ENCODE data around the gene TRHDE. TPM values are rescaled to one million over a fixed set of nuclear protein-coding genes. Genes with fewer than 3 reads are reported as not detected.

Gene TRHDE
- total RNA-seq, 4 donors from 2014 or later, result 0.05 to 0.81 (median 0.40) TPM

DNA sequence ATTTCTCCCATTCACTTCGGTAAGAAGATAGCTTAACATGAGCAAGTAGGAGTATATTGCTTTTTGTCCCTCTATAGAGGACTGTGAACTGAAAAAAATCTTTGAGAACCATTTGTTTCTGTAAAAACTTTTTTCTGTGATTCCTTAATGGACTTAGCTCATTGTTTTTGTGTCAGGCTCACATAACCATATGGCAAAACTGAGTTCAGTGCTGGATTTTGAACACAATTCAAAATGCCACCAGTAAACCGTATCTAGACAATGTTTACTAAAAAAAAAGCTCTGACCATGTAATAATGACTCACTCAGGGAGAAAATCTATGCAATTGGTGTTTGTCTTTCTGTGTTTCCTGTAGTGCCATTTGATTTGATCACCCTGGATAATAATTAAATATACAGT is 5.2 kb downstream of the TRHDE start:
- intact Hi-C loops (cut with DNase I), result no loop called here

DNA sequence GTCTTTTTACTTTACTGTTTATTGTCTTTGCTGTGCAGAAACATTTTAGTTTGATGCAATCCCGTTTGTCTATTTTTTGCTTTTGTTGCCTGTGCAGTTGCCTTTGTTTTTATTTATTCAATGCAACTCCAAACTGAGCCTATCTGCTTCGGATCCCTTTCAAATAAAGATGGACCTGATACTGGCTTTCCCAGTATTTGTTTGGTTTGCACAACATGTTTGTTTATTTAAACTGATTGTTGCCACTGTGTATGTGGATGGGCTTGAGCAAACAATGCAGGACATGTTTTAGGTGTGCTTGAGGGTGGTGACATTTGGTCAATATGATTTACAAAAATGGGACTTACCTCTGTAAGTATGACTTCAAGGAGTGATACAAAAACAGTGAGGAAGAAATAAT is 6.7 kb downstream of the TRHDE start:
- no peak for DNase-seq

More for the DNA sequence above, 5.2 kb downstream of the TRHDE start:
- no peak overlapping the region for H3K27ac ChIP-seq
- no peaks in the 10 kb centered on the region for H3K36me3 ChIP-seq
- no peaks in the 10 kb centered on the region for H3K9me3 ChIP-seq
- peaks cover 9% of the 10 kb centered on the region for H3K27me3 ChIP-seq
- H3K4me3 ChIP-seq (replicated peaks in 1 of 3), result no peak overlapping the region
- no peak for DNase-seq
- H3K4me1 ChIP-seq, result peaks cover 13 to 15% of the 10 kb centered on the region in 2 donors
- WGBS, 2 donors, result 74 to 75% methylated on average over 2 of the region's 2 CpGs
- TF ChIP-seq, protein P1, sequence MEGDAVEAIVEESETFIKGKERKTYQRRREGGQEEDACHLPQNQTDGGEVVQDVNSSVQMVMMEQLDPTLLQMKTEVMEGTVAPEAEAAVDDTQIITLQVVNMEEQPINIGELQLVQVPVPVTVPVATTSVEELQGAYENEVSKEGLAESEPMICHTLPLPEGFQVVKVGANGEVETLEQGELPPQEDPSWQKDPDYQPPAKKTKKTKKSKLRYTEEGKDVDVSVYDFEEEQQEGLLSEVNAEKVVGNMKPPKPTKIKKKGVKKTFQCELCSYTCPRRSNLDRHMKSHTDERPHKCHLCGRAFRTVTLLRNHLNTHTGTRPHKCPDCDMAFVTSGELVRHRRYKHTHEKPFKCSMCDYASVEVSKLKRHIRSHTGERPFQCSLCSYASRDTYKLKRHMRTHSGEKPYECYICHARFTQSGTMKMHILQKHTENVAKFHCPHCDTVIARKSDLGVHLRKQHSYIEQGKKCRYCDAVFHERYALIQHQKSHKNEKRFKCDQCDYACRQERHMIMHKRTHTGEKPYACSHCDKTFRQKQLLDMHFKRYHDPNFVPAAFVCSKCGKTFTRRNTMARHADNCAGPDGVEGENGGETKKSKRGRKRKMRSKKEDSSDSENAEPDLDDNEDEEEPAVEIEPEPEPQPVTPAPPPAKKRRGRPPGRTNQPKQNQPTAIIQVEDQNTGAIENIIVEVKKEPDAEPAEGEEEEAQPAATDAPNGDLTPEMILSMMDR (IDR thresholded peaks at IDR 0.05), result no peak
- TF ChIP-seq POLR2A (IDR thresholded peaks at IDR 0.05), result no peak

DNA sequence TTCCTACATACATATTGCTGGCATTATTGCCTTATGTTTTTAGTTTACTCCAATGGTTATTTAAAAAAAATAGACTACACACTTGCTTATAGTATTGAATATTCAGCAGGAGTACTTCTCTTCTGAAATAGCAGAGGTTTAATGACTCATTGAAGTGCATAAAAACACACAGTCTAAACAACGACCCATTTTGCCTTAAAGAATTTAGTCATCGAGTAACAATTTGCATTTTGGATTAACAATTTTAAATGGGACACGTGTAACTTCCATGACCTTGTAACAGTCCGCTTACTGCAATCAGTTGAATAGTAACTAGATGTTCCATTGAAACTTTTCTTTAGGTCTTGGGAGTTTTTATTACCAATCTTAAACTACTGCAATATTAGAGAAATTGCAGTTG is 9.0 kb downstream of the TRHDE start:
- intact Hi-C loops (cut with DNase I), result no loop called here
- Histone ChIP-seq H3K4me3 (replicated peaks in 1 of 3) (no peak overlapping the region), H3K4me1 (no peaks in the 10 kb centered on the region), H3K9me3 (no peaks in the 10 kb centered on the region), H3K36me3 (no peaks in the 10 kb centered on the region), H3K27ac (no peak overlapping the region), H3K27me3 (no peaks in the 10 kb centered on the region)
- TF ChIP-seq, protein P1 (IDR thresholded peaks at IDR 0.05), result no peak
- TF ChIP-seq POLR2A (IDR thresholded peaks at IDR 0.05), result no peak
- no peak for DNase-seq
- WGBS, 2 donors, result 52 to 63% methylated on average over 4 of the region's 4 CpGs

More for the DNA sequence above, 6.7 kb downstream of the TRHDE start:
- intact Hi-C loops (cut with DNase I), result no loop called here
- TF ChIP-seq, protein P1 (IDR thresholded peaks at IDR 0.05), result no peak
- TF ChIP-seq POLR2A (IDR thresholded peaks at IDR 0.05), result no peak
- H3K9me3 ChIP-seq, result no peaks in the 10 kb centered on the region
- no peak overlapping the region for H3K27ac ChIP-seq
- peaks cover 9% of the 10 kb centered on the region for H3K27me3 ChIP-seq
- H3K4me1 ChIP-seq, result peaks cover 0 to under 1% of the 10 kb centered on the region in 2 donors
- H3K36me3 ChIP-seq, result no peaks in the 10 kb centered on the region
- 34% methylated on average over 2 of the region's 2 CpGs for WGBS, 2 donors
- no peak overlapping the region for H3K4me3 ChIP-seq (replicated peaks in 1 of 3)

DNA sequence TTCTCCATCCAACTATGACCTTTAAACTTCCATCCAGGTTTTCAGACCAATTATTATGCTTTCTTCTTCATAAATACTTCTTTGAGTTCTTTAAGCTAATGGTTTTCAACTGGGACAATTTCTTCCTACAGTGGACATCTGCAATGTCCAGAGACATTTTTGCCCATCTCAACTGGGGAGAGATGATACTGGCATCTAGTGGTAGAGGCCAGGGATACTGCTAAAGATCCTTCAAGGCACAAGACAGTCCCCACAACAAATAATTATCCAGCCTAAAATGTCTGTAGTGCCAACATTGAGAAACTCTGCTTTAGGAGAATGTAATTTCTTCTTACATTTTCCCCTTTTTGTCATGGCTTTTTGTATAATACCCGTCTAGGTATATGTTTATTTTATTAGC is 10.6 kb downstream of the TRHDE start:
- 42 to 61% methylated on average over 1 of the region's 1 CpG for WGBS, 2 donors
- H3K27me3 ChIP-seq, result no peaks in the 10 kb centered on the region
- no peak for TF ChIP-seq POLR2A (IDR thresholded peaks at IDR 0.05)
- TF ChIP-seq, protein P1 (IDR thresholded peaks at IDR 0.05), result peak in 1 of 6 experiments; percentile 13
- H3K4me3 ChIP-seq (replicated peaks in 1 of 3), result no peak overlapping the region
- no peaks in the 10 kb centered on the region for H3K36me3 ChIP-seq
- H3K4me1 ChIP-seq, result no peaks in the 10 kb centered on the region
- no peaks in the 10 kb centered on the region for H3K9me3 ChIP-seq
- intact Hi-C loops (cut with DNase I), result no loop called here
- no peak overlapping the region for H3K27ac ChIP-seq
- no peak for DNase-seq

DNA sequence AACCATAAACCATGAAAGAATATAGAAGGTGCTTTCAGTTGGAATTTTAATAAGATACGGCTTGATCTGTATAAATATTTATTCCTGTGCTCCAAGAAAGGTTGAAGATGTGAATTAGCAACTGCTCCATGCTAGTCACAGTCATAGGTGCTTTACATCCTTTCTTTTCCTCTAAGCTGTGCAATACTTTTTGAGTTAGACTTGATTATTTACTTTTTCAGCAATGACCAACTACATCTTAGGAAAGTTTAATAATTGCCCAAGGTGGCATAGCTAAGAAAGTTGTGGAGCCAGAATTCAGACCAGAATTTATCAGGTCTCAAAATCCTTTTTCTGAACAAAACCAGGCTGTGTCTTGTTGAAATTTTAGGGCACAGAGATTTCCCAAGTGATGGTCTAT is 13.7 kb downstream of the TRHDE start:
- H3K27ac ChIP-seq, result no peak overlapping the region
- H3K4me3 ChIP-seq (replicated peaks in 1 of 3), result no peak overlapping the region
- no peaks in the 10 kb centered on the region for H3K4me1 ChIP-seq
- WGBS, 2 donors, result 94 to 95% methylated on average over 1 of the region's 1 CpG
- H3K36me3 ChIP-seq, result no peaks in the 10 kb centered on the region
- TF ChIP-seq, protein P1 (IDR thresholded peaks at IDR 0.05), result no peak
- no peak for TF ChIP-seq POLR2A (IDR thresholded peaks at IDR 0.05)
- no peak for DNase-seq
- no peaks in the 10 kb centered on the region for H3K9me3 ChIP-seq
- intact Hi-C loops (cut with DNase I), result no loop called here
- H3K27me3 ChIP-seq, result no peaks in the 10 kb centered on the region
